ENCODE data around the gene RDH13. TPM values are rescaled to one million over a fixed set of nuclear protein-coding genes. Genes with fewer than 3 reads are reported as not detected.

RDH13 gene
- total RNA-seq, 1 donor from 2014 or later: 18.9 TPM

DNA sequence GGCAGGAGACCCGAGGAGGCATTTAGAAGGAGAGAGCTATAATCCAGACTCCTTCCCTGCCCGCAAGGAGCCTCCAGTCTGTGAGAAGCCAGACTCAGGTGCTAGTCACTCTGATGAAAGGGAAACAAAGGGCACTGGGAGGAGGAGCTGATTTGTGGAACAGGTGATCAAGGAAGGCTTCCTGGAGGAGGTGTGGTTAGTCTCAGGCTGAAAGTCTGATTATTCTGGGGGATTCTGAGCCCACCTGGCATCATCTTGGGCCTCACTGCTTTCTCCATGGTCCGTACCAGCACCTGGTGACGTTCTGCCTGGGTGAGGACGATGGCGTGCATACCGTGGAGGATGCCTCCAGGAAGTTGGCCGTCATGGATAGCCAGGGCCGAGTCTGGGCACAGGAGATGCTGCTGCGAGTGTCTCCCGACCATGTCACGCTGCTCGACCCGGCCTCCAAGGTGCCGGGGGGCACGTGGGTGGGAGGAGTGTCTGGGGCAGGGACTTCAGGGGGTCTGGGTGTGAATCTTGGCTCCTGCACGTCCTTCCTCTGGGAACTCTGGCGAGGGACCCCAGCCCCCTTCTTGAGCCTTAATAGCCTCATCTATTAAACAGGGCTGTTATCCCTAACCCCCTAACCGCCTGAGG lies 16.6 kb upstream of the RDH13 start:
- intact Hi-C loops (cut with micrococcal nuclease): loop anchor here (2.0 to 10.0 kb wide), 4 partner anchors 17 to 615 kb away; partner anchors contain the start of genes DNAAF3, LENG9, PPP1R12C and RDH13
- Mint-ChIP-seq H3K36me3 (ENCODE audit: low read depth) (peaks cover 7% of the 10 kb centered on the region), H3K4me3 (ENCODE audit: low read depth) (peak overlapping the region; percentile 79), H3K4me1 (ENCODE audit: low read depth) (peaks cover 16% of the 10 kb centered on the region), H3K9me3 (no peaks in the 10 kb centered on the region), H3K27ac (no peak overlapping the region), H3K27me3 (ENCODE audit: low read depth) (peaks cover 16% of the 10 kb centered on the region)
- DNase-seq (ENCODE audit: low spot score): no peak

- DNase-seq (ENCODE audit: low spot score): no peak
- peak overlapping the region; percentile 42 for H3K4me3 Mint-ChIP-seq (ENCODE audit: low read depth)
- no peaks in the 10 kb centered on the region for H3K9me3 Mint-ChIP-seq
- peaks cover 14% of the 10 kb centered on the region for H3K27me3 Mint-ChIP-seq (ENCODE audit: low read depth)
- H3K4me1 Mint-ChIP-seq (ENCODE audit: low read depth): peaks cover 16% of the 10 kb centered on the region
- intact Hi-C loops (cut with micrococcal nuclease): no loop called here
- peaks cover 7% of the 10 kb centered on the region for H3K36me3 Mint-ChIP-seq (ENCODE audit: low read depth)
- no peak overlapping the region for H3K27ac Mint-ChIP-seq
Observed at GRCh38 chr19:55078996-55079395, 16.0 kb upstream of the RDH13 start.

DNA sequence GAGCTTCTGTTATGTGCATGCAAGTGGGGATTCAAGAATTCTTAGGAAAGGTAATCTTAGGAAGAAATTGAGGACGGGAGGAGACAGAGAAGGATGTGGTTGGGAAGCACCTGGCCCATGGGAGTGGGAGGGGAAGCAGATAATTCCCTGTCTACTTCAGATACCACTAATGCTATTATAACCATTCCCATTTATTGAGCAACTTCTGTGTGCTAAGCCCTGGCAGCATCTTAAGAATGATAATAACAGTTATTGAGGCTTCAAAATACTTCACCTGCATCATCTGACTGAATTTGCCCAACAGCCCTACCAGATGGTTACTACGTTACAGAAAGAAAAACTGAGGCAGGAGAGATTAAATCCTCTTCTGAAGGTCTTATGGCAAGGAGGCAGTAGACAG lies 14.2 kb upstream of the RDH13 start:
- H3K27me3 Mint-ChIP-seq (ENCODE audit: low read depth): peaks cover 9% of the 10 kb centered on the region
- intact Hi-C loops (cut with micrococcal nuclease): no loop called here
- DNase-seq (ENCODE audit: low spot score): no peak
- H3K36me3 Mint-ChIP-seq (ENCODE audit: low read depth): peaks cover 4% of the 10 kb centered on the region
- no peak overlapping the region for H3K4me3 Mint-ChIP-seq (ENCODE audit: low read depth)
- H3K9me3 Mint-ChIP-seq: no peaks in the 10 kb centered on the region
- peaks cover 9% of the 10 kb centered on the region for H3K4me1 Mint-ChIP-seq (ENCODE audit: low read depth)
- no peak overlapping the region for H3K27ac Mint-ChIP-seq

- Mint-ChIP-seq H3K27ac (no peak overlapping the region), H3K9me3 (no peaks in the 10 kb centered on the region), H3K4me3 (ENCODE audit: low read depth) (no peak overlapping the region), H3K4me1 (ENCODE audit: low read depth) (peaks cover 9% of the 10 kb centered on the region), H3K27me3 (ENCODE audit: low read depth) (peaks cover 11% of the 10 kb centered on the region), H3K36me3 (ENCODE audit: low read depth) (peaks cover 4% of the 10 kb centered on the region)
- no peak for DNase-seq (ENCODE audit: low spot score)
- intact Hi-C loops (cut with micrococcal nuclease): no loop called here
Observed at GRCh38 chr19:55076321-55076720, 13.4 kb upstream of the RDH13 start.

DNA sequence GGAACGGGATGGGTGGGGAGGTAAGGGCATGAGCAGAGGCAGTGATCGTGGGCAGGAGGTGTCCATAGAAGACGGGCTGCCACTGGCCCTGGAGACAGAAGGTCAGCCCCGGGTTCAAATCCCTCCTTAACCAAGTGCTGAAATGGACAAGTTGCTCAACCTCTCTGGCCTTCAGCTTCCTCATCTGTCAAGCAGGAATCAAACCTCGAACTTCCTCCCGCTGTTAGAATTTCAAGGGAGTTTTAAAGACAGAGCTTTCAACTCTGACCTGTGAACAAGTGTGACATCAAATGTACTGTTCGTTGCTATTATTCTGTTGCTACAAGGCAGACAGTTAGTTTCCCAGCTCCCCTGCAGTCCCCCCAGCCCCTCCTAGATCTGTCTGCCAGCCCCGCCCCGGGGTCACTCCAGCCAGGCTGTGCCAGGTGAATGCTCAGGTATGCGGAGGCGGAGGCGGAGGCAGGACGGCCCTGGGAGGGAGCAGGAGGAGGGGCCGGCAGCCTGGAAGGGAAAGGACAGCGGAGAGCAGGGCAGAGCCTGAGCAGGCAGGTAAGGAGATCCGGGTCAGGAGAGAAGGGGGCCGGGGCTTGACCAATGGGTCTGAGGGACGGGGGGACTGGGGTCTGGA lies 12.5 kb upstream of the RDH13 start, which contains the start of gene EPS8L1:
EPS8L1 (plus strand) TSS at position 499 of the 628 bp plus-strand sequence. CDS start 576 bp downstream, outside the sequence.
- intact Hi-C loops (cut with micrococcal nuclease): no loop called here
- Mint-ChIP-seq H3K27me3 (ENCODE audit: low read depth) (peaks cover 13% of the 10 kb centered on the region), H3K27ac (no peak within 1 kb of the TSS), H3K4me1 (ENCODE audit: low read depth) (peaks cover 7% of the 10 kb centered on the region), H3K36me3 (ENCODE audit: low read depth) (peaks cover 4% of the 10 kb centered on the region), H3K9me3 (no peaks in the 10 kb centered on the region), H3K4me3 (ENCODE audit: low read depth) (no peak within 1 kb of the TSS)
- no peak for DNase-seq (ENCODE audit: low spot score)

- intact Hi-C loops (cut with micrococcal nuclease): no loop called here
- Mint-ChIP-seq H3K27me3 (ENCODE audit: low read depth) (peaks cover 40% of the 10 kb centered on the region), H3K9me3 (no peaks in the 10 kb centered on the region), H3K36me3 (ENCODE audit: low read depth) (no peaks in the 10 kb centered on the region), H3K4me1 (ENCODE audit: low read depth) (peaks cover 9% of the 10 kb centered on the region), H3K4me3 (ENCODE audit: low read depth) (no peak overlapping the region), H3K27ac (no peak overlapping the region)
- no peak for DNase-seq (ENCODE audit: low spot score)
Observed at GRCh38 chr19:55071913-55072312, 9.0 kb upstream of the RDH13 start.

GRCh38 chr19:55071129-55071502 lies 8.2 kb upstream of the RDH13 start:
- Mint-ChIP-seq H3K4me3 (ENCODE audit: low read depth) (no peak overlapping the region), H3K4me1 (ENCODE audit: low read depth) (peaks cover 9% of the 10 kb centered on the region), H3K27me3 (ENCODE audit: low read depth) (peaks cover 48% of the 10 kb centered on the region), H3K27ac (no peak overlapping the region), H3K9me3 (no peaks in the 10 kb centered on the region), H3K36me3 (ENCODE audit: low read depth) (no peaks in the 10 kb centered on the region)
- DNase-seq (ENCODE audit: low spot score): no peak
- intact Hi-C loops (cut with micrococcal nuclease): no loop called here

- peaks cover 50% of the 10 kb centered on the region for H3K27me3 Mint-ChIP-seq (ENCODE audit: low read depth)
- H3K27ac Mint-ChIP-seq: no peak overlapping the region
- intact Hi-C loops (cut with micrococcal nuclease): no loop called here
- H3K4me1 Mint-ChIP-seq (ENCODE audit: low read depth): peaks cover 9% of the 10 kb centered on the region
- no peaks in the 10 kb centered on the region for H3K36me3 Mint-ChIP-seq (ENCODE audit: low read depth)
- no peak overlapping the region for H3K4me3 Mint-ChIP-seq (ENCODE audit: low read depth)
- no peaks in the 10 kb centered on the region for H3K9me3 Mint-ChIP-seq
- DNase-seq (ENCODE audit: low spot score): no peak
Observed at GRCh38 chr19:55070466-55071128, 7.6 kb upstream of the RDH13 start.

DNA sequence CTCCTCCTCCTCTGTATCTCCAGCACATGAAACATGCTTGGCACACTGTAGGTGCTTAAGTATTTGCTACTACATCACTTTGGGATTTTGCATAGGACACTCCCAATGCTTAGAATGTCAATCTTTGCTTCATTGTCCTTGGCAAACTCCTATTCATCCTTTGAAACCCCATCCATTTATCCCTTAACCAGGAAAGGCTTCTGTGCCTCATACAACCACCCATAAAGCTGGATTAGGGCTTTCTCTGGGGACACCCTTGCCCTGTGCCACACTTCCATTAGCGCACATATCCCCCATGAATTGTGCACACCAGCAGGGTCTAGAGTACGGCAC lies 6.9 kb upstream of the RDH13 start:
- no peaks in the 10 kb centered on the region for H3K9me3 Mint-ChIP-seq
- no peak for DNase-seq (ENCODE audit: low spot score)
- no peak overlapping the region for H3K27ac Mint-ChIP-seq
- no peaks in the 10 kb centered on the region for H3K36me3 Mint-ChIP-seq (ENCODE audit: low read depth)
- intact Hi-C loops (cut with micrococcal nuclease): no loop called here
- H3K27me3 Mint-ChIP-seq (ENCODE audit: low read depth): peaks cover 52% of the 10 kb centered on the region
- H3K4me3 Mint-ChIP-seq (ENCODE audit: low read depth): no peak overlapping the region
- peaks cover 9% of the 10 kb centered on the region for H3K4me1 Mint-ChIP-seq (ENCODE audit: low read depth)

GRCh38 chr19:55068950-55069864 lies 6.3 kb upstream of the RDH13 start:
- no peak for DNase-seq (ENCODE audit: low spot score)
- peaks cover 9% of the 10 kb centered on the region for H3K4me1 Mint-ChIP-seq (ENCODE audit: low read depth)
- no peaks in the 10 kb centered on the region for H3K9me3 Mint-ChIP-seq
- peaks cover 55% of the 10 kb centered on the region for H3K27me3 Mint-ChIP-seq (ENCODE audit: low read depth)
- no peaks in the 10 kb centered on the region for H3K36me3 Mint-ChIP-seq (ENCODE audit: low read depth)
- H3K4me3 Mint-ChIP-seq (ENCODE audit: low read depth): no peak overlapping the region
- intact Hi-C loops (cut with micrococcal nuclease): no loop called here
- no peak overlapping the region for H3K27ac Mint-ChIP-seq

DNA sequence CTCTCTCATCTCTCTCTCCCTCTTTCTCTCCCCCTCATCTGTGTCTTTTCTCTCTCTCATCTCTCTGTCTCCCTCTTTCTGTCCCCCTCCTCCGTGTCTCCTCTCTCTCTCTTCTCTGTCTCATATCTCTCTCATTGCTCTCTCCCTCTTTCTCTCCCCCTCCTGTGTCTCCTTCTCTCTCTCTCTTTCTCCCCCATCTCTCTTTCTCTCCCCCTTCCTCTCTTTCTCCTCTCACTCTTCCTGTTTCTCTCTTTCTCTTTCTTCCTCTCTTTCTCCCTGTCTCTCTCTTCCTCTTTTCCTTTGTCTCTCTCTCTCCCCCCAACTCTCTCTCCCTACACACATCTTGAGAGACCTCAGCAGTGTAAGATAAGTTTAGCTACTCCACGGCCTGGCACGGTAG lies 4.9 kb upstream of the RDH13 start:
- Mint-ChIP-seq H3K9me3 (no peaks in the 10 kb centered on the region), H3K36me3 (ENCODE audit: low read depth) (no peaks in the 10 kb centered on the region), H3K4me1 (ENCODE audit: low read depth) (peaks cover 9% of the 10 kb centered on the region), H3K27me3 (ENCODE audit: low read depth) (peaks cover 49% of the 10 kb centered on the region), H3K4me3 (ENCODE audit: low read depth) (no peak overlapping the region), H3K27ac (no peak overlapping the region)
- intact Hi-C loops (cut with micrococcal nuclease): no loop called here
- DNase-seq (ENCODE audit: low spot score): no peak

DNA sequence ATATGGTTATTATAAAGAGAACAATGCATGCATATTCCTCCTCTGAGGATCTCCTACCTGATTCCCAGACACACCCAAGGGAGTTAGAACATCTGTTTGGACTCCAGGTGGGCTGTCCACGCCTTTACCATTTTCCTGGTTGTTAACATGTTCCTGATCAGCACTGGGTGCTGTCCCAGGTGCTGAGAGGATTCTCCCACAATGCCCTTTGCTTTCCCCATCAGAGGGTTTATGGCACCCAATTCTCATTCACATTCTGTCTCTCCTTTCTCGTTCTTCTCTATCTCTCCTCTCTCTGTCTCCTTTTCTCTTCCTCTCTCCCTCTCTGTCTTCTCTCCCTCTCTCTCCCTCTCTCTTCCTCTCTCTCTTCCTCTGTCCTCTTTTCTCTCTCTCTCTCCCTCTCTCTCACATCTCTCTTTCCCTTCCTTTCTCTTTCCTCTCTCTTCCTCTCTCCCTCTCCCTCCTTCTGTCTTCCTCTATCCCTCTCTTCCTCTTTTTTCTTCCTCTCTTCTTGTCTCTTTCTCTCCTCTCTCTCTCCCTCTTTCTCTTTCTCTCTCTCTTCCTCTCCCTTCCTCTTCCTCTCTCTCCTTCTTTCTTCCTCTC lies 3.3 kb upstream of the RDH13 start:
- H3K4me3 Mint-ChIP-seq (ENCODE audit: low read depth): no peak overlapping the region
- no peaks in the 10 kb centered on the region for H3K36me3 Mint-ChIP-seq (ENCODE audit: low read depth)
- H3K4me1 Mint-ChIP-seq (ENCODE audit: low read depth): peaks cover 13% of the 10 kb centered on the region
- H3K27me3 Mint-ChIP-seq (ENCODE audit: low read depth): peaks cover 44% of the 10 kb centered on the region
- H3K27ac Mint-ChIP-seq: no peak overlapping the region
- no peaks in the 10 kb centered on the region for H3K9me3 Mint-ChIP-seq
- intact Hi-C loops (cut with micrococcal nuclease): no loop called here
- no peak for DNase-seq (ENCODE audit: low spot score)
